Measurements from ENCODE around the gene DHX34. TPM values are rescaled to one million over a fixed set of nuclear protein-coding genes. Genes with fewer than 3 reads are reported as not detected.

DHX34 gene
- total and polyA plus RNA-seq, 9 of the 15 experiments (the other 6 are each of a cell fraction or from before 2014, with no cell fraction given) = 0.36 to 42.0 (median 15.0) TPM

DNA sequence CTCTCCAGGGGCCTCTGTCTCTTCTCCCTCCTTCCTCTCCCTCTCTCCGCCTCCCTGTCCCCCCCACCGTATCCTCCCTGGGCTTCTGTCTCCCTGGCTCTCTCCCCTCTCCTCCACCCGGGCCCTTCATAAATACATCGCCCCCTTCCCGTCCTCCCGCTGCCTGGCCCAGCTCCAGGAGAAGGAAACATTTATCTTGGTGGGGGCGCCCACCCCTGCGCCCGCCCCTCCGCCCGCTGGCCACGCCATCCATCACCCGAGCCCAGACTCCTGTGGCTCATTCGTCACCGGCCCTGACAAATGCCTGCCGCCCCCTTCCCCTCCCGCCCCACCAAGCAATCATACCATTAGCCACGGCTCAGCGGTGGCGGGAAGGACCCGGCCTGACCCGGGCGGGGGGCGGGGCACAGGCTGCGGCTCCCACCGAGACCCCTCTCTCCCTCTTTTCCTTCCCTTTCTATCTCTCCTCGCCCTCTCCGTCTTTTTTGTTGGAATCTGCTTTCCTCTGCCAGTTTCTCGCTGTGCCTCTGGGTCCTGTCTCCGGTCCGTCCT is 72.8 kb downstream of the DHX34 start:
- in situ Hi-C loops (cut with MboI) = no loop called here
- Histone ChIP-seq H3K9ac (ENCODE audit: insufficient read depth in 1 of 2, low read depth in 2 of 2, low read length in 2 of 2) (no peak overlapping the region), H3K4me3 (no peak overlapping the region), H2AFZ (ENCODE audit: low read depth, low read length) (no peak overlapping the region), H3K79me2 (ENCODE audit: control insufficient read depth, insufficient read depth, low read length) (no peaks in the 10 kb centered on the region), H3K4me2 (ENCODE audit: insufficient read depth, low read length) (no peak overlapping the region; the same call in 1 of the 2 replicates), H3K9me3 (replicated peaks; ENCODE audit: control insufficient read depth, insufficient read depth, low read depth, low read length) (no peaks in the 10 kb centered on the region; the same call in 1 of the 2 replicates), H4K20me1 (replicated peaks; ENCODE audit: control insufficient read depth, insufficient read depth, low read length) (0 out of 2 replicates have a peak, but pooled peaks cover 8% of the 10 kb centered on the region), H3K27me3 (ENCODE audit: control insufficient read depth in 2 of 2, insufficient read depth in 2 of 2, low read length in 2 of 2) (peaks cover 45 to 55% of the 10 kb centered on the region in 2 experiments; a peak in 4 of 5 replicates), H3K9me1 (ENCODE audit: control insufficient read depth, insufficient read depth, low read length) (no peaks in the 10 kb centered on the region), H3K4me1 (replicated peaks in 1 of 2; ENCODE audit: control insufficient read depth in 2 of 2, insufficient read depth in 2 of 2, low read length in 2 of 2) (peaks cover 4 to 48% of the 10 kb centered on the region in 2 experiments; a peak in 4 of 5 replicates), H3K27ac (ENCODE audit: extremely low read depth, low read depth, low read length) (no peak overlapping the region), H3K36me3 (ENCODE audit: control insufficient read depth, insufficient read depth, low read length) (no peaks in the 10 kb centered on the region)
- intact Hi-C loops (cut with micrococcal nuclease) = no loop called here
- ATAC-seq (0 out of 3 replicates have a peak, but pooled peaks have one; percentile 7), DNase-seq (ENCODE audit: extremely low read depth in 1 of 4, low spot score in 3 of 4) (peak in 2 of 4 experiments; percentile 34 to 46), FAIRE-seq (no peak)
- POLR2A ChIA-PET = no interaction called here
- BruUV-seq (replicated peaks) = no TSS peak
- CTCF ChIA-PET (ENCODE audit: low intra/inter-chr PET ratio) = no interaction called here
- 7% methylated on average over 13 of the region's 31 CpGs for WGBS (ENCODE audit: insufficient coverage, low coverage, missing lambda C conversion rate)
- TF ChIP-seq ZEB2 (IDR thresholded peaks at IDR 0.05) = no peak
- TF ChIP-seq NBN (IDR thresholded peaks at IDR 0.05; ENCODE audit: low read depth) = no peak
- TF ChIP-seq, protein P1, sequence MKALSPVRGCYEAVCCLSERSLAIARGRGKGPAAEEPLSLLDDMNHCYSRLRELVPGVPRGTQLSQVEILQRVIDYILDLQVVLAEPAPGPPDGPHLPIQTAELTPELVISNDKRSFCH (CRISPR knock-in tag; IDR thresholded peaks at IDR 0.05) = no peak
- TF ChIP-seq, protein P1 (tag; IDR thresholded peaks at IDR 0.05) = no peak
- no peak for TF ChIP-seq ZNF583 (CRISPR knock-in tag; IDR thresholded peaks at IDR 0.05)
- no peak for TF ChIP-seq PPARD (CRISPR knock-in tag; IDR thresholded peaks at IDR 0.05)
- no peak for TF ChIP-seq TCF7 (IDR thresholded peaks at IDR 0.05; ENCODE audit: borderline replicate concordance)
- no peak for TF ChIP-seq TRIM28 (IDR thresholded peaks at IDR 0.05)
- no peak for TF ChIP-seq TEAD1 (CRISPR knock-in tag; IDR thresholded peaks at IDR 0.05)
- no peak for TF ChIP-seq SNRNP70 (optimal IDR thresholded peaks at IDR 0.05; ENCODE audit: low read depth, low read length)
- TF ChIP-seq HMGN3 (IDR thresholded peaks at IDR 0.05; ENCODE audit: borderline replicate concordance, extremely low read depth, insufficient read length, low read depth, low read length) = no peak
- TF ChIP-seq, protein P2, sequence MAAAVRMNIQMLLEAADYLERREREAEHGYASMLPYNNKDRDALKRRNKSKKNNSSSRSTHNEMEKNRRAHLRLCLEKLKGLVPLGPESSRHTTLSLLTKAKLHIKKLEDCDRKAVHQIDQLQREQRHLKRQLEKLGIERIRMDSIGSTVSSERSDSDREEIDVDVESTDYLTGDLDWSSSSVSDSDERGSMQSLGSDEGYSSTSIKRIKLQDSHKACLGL (CRISPR knock-in tag; IDR thresholded peaks at IDR 0.05; ENCODE audit: borderline replicate concordance, poor library complexity, severe bottlenecking) = no peak
- TF ChIP-seq, protein P3, sequence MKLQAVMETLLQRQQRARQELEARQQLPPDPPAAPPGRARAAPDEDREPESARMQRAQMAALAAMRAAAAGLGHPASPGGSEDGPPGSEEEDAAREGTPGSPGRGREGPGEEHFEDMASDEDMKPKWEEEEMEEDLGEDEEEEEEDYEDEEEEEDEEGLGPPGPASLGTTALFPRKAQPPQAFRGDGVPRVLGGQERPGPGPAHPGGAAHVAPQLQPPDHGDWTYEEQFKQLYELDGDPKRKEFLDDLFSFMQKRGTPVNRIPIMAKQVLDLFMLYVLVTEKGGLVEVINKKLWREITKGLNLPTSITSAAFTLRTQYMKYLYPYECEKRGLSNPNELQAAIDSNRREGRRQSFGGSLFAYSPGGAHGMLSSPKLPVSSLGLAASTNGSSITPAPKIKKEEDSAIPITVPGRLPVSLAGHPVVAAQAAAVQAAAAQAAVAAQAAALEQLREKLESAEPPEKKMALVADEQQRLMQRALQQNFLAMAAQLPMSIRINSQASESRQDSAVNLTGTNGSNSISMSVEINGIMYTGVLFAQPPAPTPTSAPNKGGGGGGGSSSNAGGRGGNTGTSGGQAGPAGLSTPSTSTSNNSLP (IDR thresholded peaks at IDR 0.05; ENCODE audit: borderline replicate concordance, low read depth, low read length) = no peak
- TF ChIP-seq SMAD1 (IDR thresholded peaks at IDR 0.05; ENCODE audit: low read depth, low read length, partially characterized antibody) = no peak
- TF ChIP-seq ZNF830 (CRISPR knock-in tag; IDR thresholded peaks at IDR 0.05) = no peak
- TF ChIP-seq, protein P4, sequence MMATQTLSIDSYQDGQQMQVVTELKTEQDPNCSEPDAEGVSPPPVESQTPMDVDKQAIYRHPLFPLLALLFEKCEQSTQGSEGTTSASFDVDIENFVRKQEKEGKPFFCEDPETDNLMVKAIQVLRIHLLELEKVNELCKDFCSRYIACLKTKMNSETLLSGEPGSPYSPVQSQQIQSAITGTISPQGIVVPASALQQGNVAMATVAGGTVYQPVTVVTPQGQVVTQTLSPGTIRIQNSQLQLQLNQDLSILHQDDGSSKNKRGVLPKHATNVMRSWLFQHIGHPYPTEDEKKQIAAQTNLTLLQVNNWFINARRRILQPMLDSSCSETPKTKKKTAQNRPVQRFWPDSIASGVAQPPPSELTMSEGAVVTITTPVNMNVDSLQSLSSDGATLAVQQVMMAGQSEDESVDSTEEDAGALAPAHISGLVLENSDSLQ (IDR thresholded peaks at IDR 0.05) = peak; percentile 57; the same call in 1 of the 2 replicates
- TF ChIP-seq XRCC5 (IDR thresholded peaks at IDR 0.05; ENCODE audit: low read depth, low read length) = no peak
